ENCODE measurements around the gene SMIM43.
"Not testable (repeated sequence)": the region's sequence is repeated elsewhere in the genome, so short reads cannot be mapped to it uniquely, and the experiment has no call there.

Gene SMIM43

DNA sequence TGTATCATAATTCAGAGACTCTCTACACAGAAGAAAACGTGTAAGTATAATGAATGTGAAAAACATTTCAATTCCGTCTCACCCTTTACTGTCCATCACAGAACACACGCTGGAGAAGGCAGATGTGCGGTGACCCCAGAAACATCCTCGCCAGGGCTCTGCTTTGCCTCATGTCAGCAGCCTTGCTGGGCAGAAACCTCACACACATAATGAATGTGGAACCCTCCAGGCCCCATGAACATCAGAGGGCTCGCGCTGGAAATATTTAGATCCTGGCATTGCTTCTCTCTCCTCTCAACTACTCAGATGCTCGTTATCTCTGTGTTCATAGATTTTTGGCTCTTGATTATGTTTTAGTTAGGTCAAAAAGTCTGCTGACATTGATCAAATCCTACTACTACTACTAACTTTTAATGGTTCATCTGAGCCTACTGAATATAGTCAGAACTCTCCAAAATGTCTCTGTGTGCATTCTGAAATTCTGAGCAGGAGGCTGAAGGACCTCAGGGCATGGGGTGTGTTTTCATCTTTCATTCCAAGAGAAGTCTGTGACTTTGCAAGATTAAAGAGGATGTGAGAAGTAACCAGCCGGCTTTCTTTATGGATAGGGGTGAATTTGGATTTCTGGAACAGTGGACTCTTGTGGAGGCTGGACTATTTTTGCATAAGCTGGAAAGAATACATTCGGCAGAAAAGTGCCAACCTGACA lies 27.0 kb downstream of the SMIM43 start:
- no peak for DNase-seq (ENCODE audit: extremely low read depth in 1 of 2, low read depth in 1 of 2)

- DNase-seq (ENCODE audit: extremely low read depth in 1 of 2, low read depth in 1 of 2): no peak
Measured at GRCh38 chr4:121736735-121737351, 28.1 kb downstream of the SMIM43 start.

GRCh38 chr4:121734571-121734970 lies 30.4 kb downstream of the SMIM43 start:
- DNase-seq (ENCODE audit: extremely low read depth in 1 of 2, low read depth in 1 of 2): no peak

DNA sequence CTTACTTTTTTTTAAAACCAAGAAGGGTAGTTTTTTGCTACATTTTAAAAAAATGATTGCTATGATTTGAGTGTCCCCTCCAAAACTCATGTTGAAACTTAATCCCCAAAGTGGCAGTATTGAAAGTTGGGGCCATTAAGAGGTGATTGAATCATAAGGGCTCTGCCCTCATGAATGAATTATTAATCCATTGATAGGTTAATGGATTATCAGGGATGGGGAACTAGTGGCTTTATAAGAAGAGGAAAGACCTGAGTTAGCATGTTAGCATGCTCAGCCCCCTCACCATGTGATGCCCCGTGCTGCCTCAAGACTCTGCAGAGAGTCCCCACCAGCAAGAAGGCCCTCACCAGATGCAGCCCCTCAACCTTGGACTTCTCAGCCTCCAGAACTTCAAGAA lies 31.0 kb downstream of the SMIM43 start:
- DNase-seq (ENCODE audit: extremely low read depth in 1 of 2, low read depth in 1 of 2): no peak

DNA sequence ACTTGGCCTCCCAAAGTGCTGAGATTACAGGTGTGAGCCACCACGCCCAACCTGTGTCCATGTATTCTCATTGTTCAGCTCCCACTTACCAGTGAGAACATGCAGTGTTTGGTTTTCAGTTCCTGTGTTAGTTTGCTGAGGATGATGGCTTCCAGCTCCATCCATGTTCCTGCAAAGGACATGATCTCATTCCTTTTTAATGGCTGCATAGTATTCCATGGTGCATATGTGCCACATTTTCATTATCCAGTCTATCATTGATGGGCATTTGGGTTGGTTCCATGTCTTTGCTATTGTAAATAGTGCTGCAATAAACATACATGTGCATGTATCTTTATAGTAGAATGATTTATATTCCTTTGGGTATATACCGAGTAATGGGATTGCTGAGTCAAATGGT lies 35.2 kb downstream of the SMIM43 start:
- DNase-seq (ENCODE audit: extremely low read depth in 1 of 2, low read depth in 1 of 2): not testable (repeated sequence)

- DNase-seq (ENCODE audit: extremely low read depth in 1 of 2, low read depth in 1 of 2): no peak
Measured at GRCh38 chr4:121728798-121729226, 36.2 kb downstream of the SMIM43 start.

DNA sequence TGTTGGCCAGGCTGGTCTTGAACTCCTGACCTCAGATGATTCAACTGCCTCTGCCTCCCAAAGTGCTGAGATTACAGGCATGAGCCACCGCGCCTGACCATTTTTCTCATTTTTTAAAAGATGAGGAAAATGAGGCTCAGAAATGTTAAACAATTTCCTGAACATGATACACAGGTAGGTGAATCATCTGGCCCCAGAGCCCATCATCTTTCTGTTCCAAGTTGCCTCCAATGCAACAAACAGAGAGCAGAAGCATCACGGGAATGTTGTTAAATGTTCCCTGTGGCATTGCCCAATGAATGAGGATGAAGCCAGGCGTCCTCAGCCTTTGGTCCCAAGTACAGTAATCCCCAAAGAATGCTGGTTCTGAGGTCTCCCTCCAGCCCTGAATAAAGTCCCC lies 36.9 kb downstream of the SMIM43 start:
- DNase-seq (ENCODE audit: extremely low read depth in 1 of 2, low read depth in 1 of 2): no peak

GRCh38 chr4:121726642-121727268 lies 38.2 kb downstream of the SMIM43 start:
- DNase-seq (ENCODE audit: extremely low read depth in 1 of 2, low read depth in 1 of 2): no peak

GRCh38 chr4:121724671-121725070 lies 40.3 kb downstream of the SMIM43 start:
- DNase-seq (ENCODE audit: extremely low read depth in 1 of 2, low read depth in 1 of 2): no peak

DNA sequence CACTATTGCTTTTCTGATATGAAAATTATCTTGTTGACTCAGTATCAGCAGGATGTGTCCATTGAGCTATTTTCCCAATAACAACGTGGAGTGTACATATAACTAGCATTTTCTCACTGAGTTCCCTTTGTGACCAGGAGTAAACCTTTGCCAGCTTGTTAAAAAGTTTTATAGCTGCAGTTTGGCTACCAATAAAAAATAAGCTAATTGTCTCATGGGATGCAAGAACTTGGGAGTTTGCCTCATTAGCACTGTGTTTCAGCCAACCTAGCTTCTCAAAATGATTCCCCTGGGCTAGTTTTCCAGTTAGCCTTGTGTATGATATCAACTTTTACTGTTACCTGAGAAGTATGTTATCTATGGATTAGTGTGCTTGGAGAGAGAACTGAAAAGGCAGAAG lies 43.3 kb downstream of the SMIM43 start:
- DNase-seq (ENCODE audit: extremely low read depth in 1 of 2, low read depth in 1 of 2): no peak

GRCh38 chr4:121720109-121720508 lies 44.9 kb downstream of the SMIM43 start:
- no peak for DNase-seq (ENCODE audit: extremely low read depth in 1 of 2, low read depth in 1 of 2)

DNA sequence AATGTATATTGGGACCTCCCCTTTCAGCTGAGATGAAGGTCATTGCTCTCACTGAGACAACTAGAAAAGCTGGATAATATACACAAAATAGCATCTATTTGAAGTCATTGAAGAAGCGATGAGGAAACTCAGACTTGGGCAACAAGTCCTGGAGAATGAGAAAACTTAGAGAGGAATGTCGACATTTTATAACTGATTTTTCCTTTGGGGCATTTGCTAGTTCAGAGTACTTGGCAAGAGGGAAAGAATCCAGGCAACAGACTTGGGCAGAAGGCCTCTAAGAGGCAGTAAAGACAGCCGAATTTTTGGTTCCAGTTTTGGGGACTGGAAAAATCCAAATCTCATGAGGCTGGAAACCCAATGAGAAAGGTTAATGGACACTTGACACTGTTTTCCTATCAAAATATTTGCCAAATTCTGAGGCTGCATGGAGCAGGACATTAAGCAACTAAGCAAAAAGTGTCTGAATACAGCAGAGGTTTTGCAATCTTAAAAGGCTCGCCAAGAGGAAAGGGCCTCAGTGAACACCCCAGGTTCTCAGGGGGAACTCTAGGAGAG lies 47.2 kb downstream of the SMIM43 start:
- no peak for DNase-seq (ENCODE audit: extremely low read depth in 1 of 2, low read depth in 1 of 2)

DNA sequence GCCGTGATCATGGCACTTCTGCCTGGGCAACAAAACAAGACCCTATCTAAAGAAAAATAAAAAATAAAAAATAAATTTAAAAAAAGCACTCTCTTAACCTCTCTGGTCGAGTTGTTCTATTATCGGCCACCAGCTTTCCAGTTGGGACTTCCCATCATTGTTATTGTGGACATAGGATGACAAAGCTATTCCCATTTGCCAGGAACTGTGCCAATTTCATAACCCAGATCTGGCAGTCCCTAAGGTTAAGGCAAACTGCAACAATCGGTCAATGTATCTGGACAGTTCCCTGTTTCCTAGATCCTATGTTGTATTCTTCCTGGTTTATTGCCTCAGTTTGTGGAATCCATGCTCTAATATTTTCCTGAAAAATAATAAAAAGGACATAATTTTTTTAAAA lies 50.4 kb downstream of the SMIM43 start:
- DNase-seq (ENCODE audit: extremely low read depth in 1 of 2, low read depth in 1 of 2): no peak

DNA sequence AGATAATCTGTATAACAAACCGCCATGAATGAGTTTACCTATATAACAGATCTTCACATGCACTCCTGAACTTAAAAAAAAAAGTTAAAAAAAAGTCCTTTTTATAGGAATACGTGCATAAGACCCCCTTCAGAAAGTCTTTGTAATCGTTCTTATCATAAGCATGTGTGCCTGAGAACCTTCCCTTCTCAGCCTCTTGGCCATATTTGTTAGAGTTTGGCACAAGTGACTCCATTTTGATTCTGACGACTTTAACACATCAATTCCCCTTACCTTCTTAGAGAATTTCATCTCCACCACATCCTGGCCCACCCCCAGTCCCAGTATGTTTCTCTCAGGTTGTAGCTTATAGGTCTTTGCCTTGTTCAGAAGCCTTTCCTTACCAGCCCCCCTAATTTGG lies 52.2 kb downstream of the SMIM43 start:
- DNase-seq (ENCODE audit: extremely low read depth in 1 of 2, low read depth in 1 of 2): no peak

- no peak for DNase-seq (ENCODE audit: extremely low read depth in 1 of 2, low read depth in 1 of 2)
Measured at GRCh38 chr4:121712001-121712651, 52.8 kb downstream of the SMIM43 start.

DNA sequence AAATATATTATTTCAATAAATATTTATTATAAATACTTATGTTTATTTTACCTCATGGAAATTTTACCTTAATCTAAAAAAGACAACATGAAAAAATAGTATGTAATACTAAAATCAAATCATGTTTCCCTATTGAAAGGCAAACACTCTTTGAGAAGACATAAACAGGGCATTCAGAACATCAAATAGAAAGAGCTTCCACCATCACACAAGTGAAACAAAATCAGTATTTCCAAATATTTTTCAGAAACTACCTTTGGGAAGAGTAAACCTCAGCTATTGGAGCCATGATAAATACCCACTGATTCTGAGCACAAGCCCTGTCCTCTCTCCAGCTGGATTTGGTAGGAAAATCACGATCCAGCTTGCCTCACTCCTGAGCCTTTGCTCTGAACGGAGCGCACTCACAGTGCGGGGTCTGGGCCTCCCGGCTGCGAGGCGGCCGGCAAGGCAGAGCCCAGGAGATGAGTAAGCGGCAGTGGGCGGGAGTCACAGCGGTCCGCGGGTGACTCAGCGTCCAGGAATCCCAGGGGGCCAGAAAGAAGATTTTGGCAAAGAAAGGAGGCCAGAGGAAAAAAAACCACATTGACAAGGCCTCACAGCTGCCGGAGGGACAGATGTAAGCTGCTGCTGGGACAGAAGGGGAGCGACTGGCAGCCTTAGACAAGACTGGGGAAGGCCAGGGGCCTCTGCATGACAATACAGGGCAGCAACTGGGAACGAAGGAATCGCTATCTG lies 53.5 kb downstream of the SMIM43 start:
- no peak for DNase-seq (ENCODE audit: extremely low read depth in 1 of 2, low read depth in 1 of 2)

GRCh38 chr4:121709766-121710405 lies 55.1 kb downstream of the SMIM43 start:
- DNase-seq (ENCODE audit: extremely low read depth in 1 of 2, low read depth in 1 of 2): no peak

Measured in activated CD8-positive, alpha-beta memory T cell treated with anti-CD3 and anti-CD28 coated beads for 1 hour (primary cell).